Stimulated activated CD4-positive, alpha-beta T cell treated with anti-CD3 and anti-CD28 coated beads, Interleukin-12 subunit alpha, Interleukin-12 subunit beta, amount 100 ng/mL, for 24 hours (primary cell): ENCODE measurements around the gene SNCA.

Source experiments
- DNase-seq, 2 experiments: peaks; one replicate each; pipeline ENCODE4 v3.0.0-alpha.2; 2020; ENCODE audit warnings: low read depth in 2 of 2

Gene SNCA

DNA sequence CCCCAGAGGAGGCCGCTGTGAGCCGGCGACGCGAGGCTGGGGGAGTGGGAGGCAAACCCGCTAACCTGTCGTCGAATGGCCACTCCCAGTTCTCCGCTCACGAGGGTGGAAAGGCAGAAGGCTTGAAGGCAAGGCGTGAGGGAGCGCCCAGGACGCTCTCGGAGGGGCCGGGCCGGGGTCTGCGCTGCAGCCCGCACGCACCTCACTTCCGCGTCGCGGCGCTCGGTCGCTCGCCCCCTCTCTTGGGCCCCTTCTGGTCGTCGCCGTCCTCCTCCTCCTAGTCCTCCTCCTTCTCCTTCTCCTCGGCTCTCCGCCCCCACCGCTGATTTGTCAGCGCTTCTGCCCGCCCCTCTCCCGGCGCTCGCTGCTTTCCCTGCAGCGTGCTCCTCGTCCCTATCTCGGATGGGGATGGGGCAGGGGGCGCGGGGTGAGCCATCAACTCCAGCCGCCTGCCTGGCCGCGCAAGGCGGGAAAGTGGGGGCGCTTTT lies at the start of gene SNCA:
Gene SNCA (minus strand): TSS at position 265 of the 488 bp plus-strand sequence. CDS start 1,494 bp downstream, outside the sequence.
- peak in 1 of 2 experiments; percentile 44 for DNase-seq

DNA sequence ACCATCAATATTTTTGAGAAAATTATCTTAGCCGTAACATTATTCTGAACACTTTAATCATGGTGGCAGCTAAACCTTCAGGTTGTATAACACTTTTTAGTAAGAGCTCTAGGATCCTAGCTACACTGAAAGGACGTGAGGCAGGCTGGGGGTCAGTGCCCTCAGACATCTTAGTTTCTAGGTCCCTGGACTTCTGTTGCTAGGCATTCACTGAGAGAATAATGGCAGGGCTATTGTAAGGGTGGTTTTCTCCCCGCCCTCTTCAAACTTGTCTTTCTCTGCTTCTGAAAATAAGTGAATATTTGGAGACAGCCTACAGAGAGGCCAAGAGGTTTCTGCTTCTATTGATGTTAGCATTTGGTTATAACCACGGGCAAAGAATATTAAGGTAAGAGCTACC lies 42.3 kb upstream of the SNCA start:
- DNase-seq: no peak

GRCh38 chr4:89878611-89879010 lies 41.6 kb upstream of the SNCA start:
- no peak for DNase-seq

DNA sequence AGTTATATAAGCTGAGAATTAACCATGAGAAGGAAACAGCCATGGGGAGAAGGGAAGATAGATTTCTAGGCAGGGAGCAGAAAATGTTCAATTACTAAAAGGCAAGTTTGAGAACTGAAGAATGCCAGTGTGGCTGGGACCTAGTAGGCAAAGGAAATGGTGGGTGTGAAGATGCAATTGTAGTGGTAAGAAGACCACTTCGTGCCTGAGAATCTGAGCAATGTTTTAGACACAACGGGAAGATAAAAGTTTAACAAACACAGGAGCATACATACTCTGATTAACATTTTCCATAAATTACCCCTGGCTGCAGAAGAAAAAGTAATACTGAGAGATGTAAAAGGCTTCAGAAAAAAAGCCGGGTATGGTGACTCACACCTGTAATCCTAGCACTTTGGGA lies 39.6 kb upstream of the SNCA start:
- no peak for DNase-seq

DNA sequence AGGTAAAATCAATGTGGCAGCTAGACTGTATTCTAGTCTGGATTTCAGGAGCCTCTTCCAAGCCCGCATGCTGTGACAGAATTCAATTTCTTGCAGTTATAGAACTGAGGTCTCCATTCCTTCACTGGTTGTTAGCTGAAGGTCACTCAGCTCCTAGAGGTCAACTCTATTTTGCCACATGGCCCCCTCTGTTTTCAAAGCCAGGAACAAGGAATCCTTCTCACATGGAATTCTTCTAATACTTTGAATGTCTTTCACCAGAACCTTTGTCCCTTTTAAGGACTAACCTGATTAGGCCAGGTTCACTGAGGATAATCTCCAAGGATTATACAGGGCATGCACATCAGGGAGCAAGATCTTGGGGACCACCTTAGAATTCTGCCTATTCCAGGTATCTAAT lies 34.2 kb upstream of the SNCA start:
- no peak for DNase-seq

DNA sequence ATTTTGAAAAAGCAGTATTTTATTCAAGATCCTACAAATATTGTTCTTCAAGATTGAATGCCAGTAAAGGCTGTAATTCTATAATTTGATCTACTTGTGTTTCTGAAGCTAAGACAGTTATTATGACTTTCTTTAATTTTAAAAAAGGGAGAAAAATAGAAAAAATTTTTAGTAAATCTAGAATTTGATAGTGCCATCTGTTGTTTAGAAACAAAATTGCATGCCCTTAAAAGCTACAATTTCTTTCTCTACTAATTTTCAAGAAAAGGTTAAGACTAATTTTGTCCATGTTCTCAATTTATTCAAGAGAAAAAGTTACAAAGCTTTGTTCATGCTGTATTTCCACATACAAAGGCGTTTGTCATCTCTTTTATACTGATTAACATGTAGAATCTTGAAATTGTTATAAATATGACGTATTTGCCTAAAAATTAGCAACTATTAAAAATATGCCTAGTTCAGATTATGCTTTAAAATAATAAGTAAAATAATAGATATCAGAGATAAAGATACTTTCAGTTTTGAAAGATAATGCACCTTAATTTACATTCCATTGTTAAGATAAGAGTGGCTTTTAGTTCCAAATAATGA lies 32.1 kb upstream of the SNCA start:
- DNase-seq: no peak

DNA sequence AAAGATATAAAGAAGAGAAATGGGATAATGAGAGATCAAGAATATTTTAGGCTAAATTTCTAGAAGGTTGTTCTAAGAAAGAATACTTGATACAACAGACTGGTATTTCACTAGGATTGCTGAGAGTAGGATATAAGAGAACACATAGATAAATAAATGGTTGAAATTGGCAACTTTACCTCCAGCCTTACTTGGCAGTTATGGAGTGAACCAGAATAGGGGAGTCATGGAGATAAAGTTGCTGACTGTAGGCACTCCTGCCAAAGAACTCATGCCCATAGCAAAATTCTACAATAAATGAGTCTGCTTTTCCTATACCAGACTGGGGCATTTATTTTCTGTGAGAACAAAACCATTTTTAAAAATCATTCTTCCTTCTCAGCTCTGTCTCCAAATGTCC lies 31.3 kb upstream of the SNCA start:
- no peak for DNase-seq

DNA sequence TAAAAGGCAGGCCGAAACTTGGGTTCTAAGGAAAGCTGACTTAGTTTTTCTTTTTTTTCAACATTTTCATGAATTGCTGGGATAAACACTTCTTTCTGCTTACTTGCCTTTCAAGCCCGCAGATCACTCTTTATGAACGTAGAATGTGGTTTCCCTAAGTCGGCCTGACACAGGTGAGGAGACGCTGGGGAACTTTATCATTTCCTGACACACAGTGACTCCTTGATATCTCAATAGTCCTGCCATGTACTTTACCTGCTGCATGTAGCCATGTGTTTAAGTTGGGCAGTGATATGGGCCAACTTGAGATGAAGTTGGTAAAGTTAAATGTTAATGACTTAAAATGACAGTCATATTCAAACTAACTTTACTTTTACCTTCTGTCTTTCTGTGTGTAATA lies 26.6 kb upstream of the SNCA start:
- DNase-seq: no peak

- no peak for DNase-seq
Observed at GRCh38 chr4:89860971-89861370, 24.0 kb upstream of the SNCA start.

GRCh38 chr4:89855236-89855635 lies 18.3 kb upstream of the SNCA start:
- DNase-seq: no peak

- no peak for DNase-seq
Observed at GRCh38 chr4:89847571-89848325, 10.8 kb upstream of the SNCA start.

DNA sequence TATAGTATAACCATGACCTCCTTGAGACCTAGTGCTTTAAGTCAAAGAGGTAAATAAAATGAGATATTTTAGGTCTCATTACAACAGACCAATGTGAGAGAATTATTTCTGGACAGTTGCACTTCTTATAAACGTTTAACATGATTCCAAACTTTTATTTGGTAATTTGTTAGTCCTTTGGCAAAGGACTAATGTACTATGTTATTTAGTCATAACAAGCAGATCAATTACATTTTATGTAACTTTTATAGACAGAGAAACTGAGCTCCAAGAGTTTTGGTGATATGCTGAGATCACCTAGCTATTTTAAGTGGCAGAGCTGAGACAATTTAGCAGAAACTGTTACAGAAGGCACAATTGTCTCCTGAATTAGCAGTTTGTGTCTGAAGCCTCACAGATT lies 2.6 kb upstream of the SNCA start:
- DNase-seq: no peak

DNA sequence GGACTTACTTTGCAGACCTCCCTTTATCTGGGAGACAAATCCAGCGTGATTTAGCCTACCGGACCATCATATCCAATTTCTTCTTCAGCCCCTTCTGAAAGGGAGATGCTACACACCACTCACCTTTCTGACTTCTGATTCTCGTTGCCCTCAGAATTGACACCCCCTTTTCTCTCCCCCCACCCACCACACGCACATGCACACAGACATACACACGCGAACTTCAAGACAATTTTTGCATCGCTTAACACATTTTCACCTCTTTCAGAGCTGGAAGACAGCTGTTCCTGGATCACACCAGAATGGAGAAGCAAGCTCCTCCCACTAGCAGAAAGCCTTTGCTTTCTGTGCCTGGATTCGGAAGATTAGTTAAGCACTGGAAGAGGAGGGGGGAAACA lies 1.0 kb upstream of the SNCA start:
- no peak for DNase-seq

DNA sequence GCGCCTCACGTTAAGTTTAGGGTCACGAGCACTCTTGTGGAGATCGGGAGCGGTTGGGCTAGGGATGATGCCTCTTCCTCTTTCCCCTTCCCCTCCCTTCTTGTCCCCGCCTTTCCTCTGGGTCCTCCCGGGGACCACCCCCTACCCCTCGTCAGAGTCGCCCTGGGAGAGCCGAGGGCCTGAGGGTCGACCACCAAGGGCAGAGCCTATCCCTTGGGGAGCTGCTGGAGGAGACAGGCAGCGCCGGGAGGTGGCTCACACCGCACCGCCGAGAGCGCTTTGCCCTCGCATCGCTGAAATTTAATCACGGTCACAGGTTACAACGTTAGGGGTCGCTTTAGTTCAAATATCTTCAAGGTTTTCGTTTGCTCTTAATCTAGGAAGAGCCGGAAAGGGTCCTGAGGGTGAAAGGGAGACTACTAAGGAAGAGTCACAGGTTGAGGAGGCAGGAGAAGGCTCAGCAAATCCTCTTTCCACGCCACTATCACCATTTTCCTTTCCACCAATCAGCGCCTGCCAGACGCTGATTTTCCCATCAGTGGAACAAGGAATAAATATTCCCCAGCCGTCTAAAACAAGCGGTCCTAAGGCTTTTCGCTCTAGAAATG lies 528 bp upstream of the SNCA start:
- DNase-seq: no peak

GRCh38 chr4:89836031-89836745 lies 773 bp downstream of the SNCA start:
- no peak for DNase-seq

DNA sequence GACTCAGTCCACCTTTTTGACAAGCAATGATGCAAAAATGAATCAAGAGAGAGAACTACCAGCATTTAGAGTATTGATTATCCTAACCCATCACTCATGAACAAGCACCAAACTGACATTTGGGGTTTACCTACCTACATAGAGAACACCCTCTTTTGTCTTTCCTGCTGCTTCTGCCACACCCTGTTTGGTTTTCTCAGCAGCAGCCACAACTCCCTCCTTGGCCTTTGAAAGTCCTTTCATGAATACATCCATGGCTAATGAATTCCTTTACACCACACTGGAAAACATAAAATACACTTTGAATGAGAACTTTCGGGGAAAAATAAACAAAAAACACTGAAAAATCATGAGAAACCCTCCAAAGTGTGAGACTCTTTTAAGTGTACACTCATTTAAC lies 1.5 kb downstream of the SNCA start:
- no peak for DNase-seq

DNA sequence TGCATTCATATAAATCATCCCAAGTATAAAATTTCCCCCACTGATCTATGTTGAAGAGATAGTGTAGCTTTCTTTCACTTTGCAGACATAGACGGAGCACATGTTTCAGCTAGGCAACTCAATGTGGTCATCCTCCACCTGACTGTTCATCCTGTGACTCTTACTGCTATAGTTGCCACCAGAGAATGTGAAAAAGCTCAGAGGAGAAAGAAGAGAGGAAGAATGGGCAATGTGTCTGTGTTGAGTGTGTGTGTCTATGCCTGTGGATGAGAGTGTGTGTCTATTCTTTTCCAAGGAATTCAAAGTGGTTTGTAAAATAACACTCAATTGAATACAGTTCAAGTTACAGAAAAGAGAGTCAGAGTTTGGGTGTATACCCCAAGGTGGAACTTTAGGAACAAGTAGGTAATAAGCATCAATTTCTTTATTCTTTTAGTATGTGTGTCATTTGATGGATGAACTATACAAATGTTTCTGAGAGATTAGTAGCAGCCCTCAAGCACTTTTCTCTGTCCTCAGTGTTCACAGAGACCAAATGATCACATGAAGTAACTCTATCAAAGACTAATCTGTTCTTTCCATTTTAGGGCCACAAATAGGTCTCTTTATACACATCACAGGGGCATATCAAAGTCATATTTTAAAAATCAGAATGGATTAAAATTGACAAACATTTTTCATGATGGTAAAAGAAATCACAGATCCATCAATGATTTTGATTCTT lies 2.3 kb downstream of the SNCA start:
- no peak for DNase-seq

- no peak for DNase-seq
Observed at GRCh38 chr4:89829470-89830138, 7.4 kb downstream of the SNCA start.

- no peak for DNase-seq
Observed at GRCh38 chr4:89823416-89823815, 13.5 kb downstream of the SNCA start.

DNA sequence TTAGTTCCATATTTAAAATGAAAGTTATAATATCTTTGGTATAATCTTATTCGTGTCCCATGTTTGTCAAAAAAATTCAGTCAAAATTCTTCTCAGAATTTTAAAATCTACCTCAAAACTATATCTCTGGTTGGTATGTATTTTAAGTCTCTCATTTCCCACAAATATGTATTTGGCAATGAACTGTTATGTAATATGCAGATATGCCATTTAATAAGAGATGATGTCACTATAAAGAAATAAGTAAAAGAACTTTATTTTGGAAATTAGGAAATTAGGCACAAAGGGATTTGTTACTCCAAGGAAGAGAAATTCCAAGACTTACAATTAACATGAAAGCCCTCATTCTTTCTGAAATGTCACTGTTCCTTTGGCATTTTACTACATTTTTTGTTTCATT lies 15.3 kb downstream of the SNCA start:
- no peak for DNase-seq

DNA sequence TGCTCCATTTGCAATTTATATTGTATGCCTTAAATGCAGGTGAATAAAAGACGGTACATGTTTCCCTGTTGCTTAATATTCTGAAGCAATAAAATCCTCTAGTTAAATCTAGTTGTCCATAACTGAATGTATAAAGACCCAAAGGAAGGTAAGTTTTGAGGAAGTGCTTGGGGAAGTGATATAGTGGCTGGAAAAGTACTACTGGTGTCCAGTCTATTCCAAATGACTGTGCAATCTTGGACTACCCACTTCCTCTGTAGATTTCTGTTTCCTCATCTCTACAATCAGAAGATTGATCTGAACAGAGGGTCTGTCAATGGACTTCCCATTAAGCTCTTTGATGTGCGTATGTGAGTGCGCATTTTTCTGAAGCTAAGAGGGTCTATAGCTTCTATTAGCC lies 17.0 kb downstream of the SNCA start:
- no peak for DNase-seq
